HEK293T (cell line): ENCODE data around the gene SCML1.

Experiments used
- ARNT ChIP-seq: fragments of 450-650 bp; IDR thresholded peaks from 2 replicates; pipeline ENCODE4 v1.6.1; 2017; ENCODE audit warnings: mild to moderate bottlenecking
- BHLHE40 ChIP-seq: fragments of 450-650 bp; IDR thresholded peaks from 2 replicates; pipeline ENCODE4 v1.6.1; 2016; ENCODE audit warnings: mild to moderate bottlenecking, moderate library complexity, borderline replicate concordance
- FOXA1 ChIP-seq: fragments of 450-650 bp; IDR thresholded peaks from 2 replicates; pipeline ENCODE4 v1.6.1; 2016; ENCODE audit warnings: mild to moderate bottlenecking
- FOXM1 ChIP-seq: fragments of 450-650 bp; IDR thresholded peaks from 2 replicates; pipeline ENCODE4 v1.6.1; 2017; ENCODE audit warnings: mild to moderate bottlenecking, borderline replicate concordance
- HDGF ChIP-seq: fragments of 450-650 bp; IDR thresholded peaks from 2 replicates; pipeline ENCODE4 v1.6.1; 2017; ENCODE audit warnings: antibody characterized with exemption, borderline replicate concordance
- SUZ12 ChIP-seq: fragments of 450-650 bp; IDR thresholded peaks from 2 replicates; pipeline ENCODE4 v1.6.1; 2016; ENCODE audit warnings: mild to moderate bottlenecking
- TARDBP ChIP-seq: fragments of 450-650 bp; IDR thresholded peaks from 2 replicates; pipeline ENCODE4 v1.6.1; 2016
- ZNF384 ChIP-seq: fragments of 450-650 bp; IDR thresholded peaks from 2 replicates; pipeline ENCODE4 v1.6.1; 2016

GRCh38 chrX:17750436-17750835, 13.1 kb downstream of the SCML1 start:
- TF ChIP-seq FOXA1 (no peak), BHLHE40 (no peak), FOXM1 (no peak), ARNT (no peak), SUZ12 (no peak), ZNF384 (no peak), TARDBP (no peak), HDGF (no peak)
